CD14-positive monocyte (primary cell): Measurements from ENCODE around the gene KRT85. TPM values are rescaled to one million over a fixed set of nuclear protein-coding genes. Genes with fewer than 3 reads are reported as not detected.

ENCODE experiments used
- DNase-seq, 3 donors: peaks; one replicate each; pipeline ENCODE4 v3.0.0-alpha.2; 2011 to 2022
- H2AFZ ChIP-seq: 2 replicates; pipeline ENCODE4 v1.6.0; 2012; ENCODE audit warnings: mild to moderate bottlenecking, low read depth, low read length, inconsistent platforms; ENCODE audit not compliant: insufficient read depth, poor library complexity, severe bottlenecking
- H3K27ac ChIP-seq, 2 donors: 1 replicate in 1 of 2; 2 replicates in 1 of 2; pipeline ENCODE4 v1.5.1; 2012 to 2013; ENCODE audit warnings: low read length in 2 of 2, control low read depth in 1 of 2, inconsistent platforms in 1 of 2, low read depth in 1 of 2, mild to moderate bottlenecking in 1 of 2
- H3K27me3 ChIP-seq, 2 donors: one replicate each; pipeline versions ENCODE4 v1.6.0 to v1.6.1; 2011 to 2013; ENCODE audit warnings: low read length in 2 of 2; ENCODE audit not compliant: control insufficient read depth in 2 of 2, insufficient read depth in 2 of 2
- H3K36me3 ChIP-seq, 2 donors: replicated peaks in 1 of 2; 1 replicate in 1 of 2; 2 replicates in 1 of 2; pipeline versions ENCODE4 v1.5.1 to v1.6.1; 2012 to 2013; ENCODE audit warnings: low read length in 2 of 2, control low read depth in 1 of 2, inconsistent platforms in 1 of 2, mild to moderate bottlenecking in 1 of 2; ENCODE audit not compliant: insufficient read depth in 2 of 2, control insufficient read depth in 1 of 2
- H3K4me1 ChIP-seq, 2 donors: 1 replicate in 1 of 2; 2 replicates in 1 of 2; pipeline versions ENCODE4 v1.5.1 to v1.6.1; 2012 to 2013; ENCODE audit warnings: low read length in 2 of 2, control low read depth in 1 of 2, inconsistent platforms in 1 of 2, mild to moderate bottlenecking in 1 of 2, moderate library complexity in 1 of 2; ENCODE audit not compliant: insufficient read depth in 2 of 2, control insufficient read depth in 1 of 2
- H3K4me2 ChIP-seq: replicated peaks from 2 replicates; pipeline ENCODE3; 2012; ENCODE audit warnings: low read length, moderate library complexity, mild to moderate bottlenecking; ENCODE audit not compliant: poor library complexity, severe bottlenecking; ENCODE audit errors: extremely low read depth
- H3K4me3 ChIP-seq, 3 experiments: fragments of 200-600 bp in 1 of 3; sonication (generic) in 1 of 3; replicated peaks in 1 of 3; 1 replicate in 2 of 3; 2 replicates in 1 of 3; pipeline ENCODE4 v1.5.1; 2011 to 2013; ENCODE audit warnings: low read length in 3 of 3, mild to moderate bottlenecking in 3 of 3, control low read depth in 2 of 3, low read depth in 2 of 3, inconsistent platforms in 1 of 3, moderate library complexity in 1 of 3
- H3K79me2 ChIP-seq: 2 replicates; pipeline ENCODE4 v1.6.0; 2012; ENCODE audit warnings: mild to moderate bottlenecking, control low read depth, inconsistent platforms, low read length, moderate library complexity; ENCODE audit not compliant: insufficient read depth
- H3K9ac ChIP-seq: 2 replicates; pipeline ENCODE4 v1.6.0; 2017; ENCODE audit warnings: low read length, mild to moderate bottlenecking; ENCODE audit not compliant: insufficient read depth, poor library complexity, severe bottlenecking
- H3K9me3 ChIP-seq, 2 donors: replicated peaks in 1 of 2; 1 replicate in 1 of 2; 2 replicates in 1 of 2; pipeline versions ENCODE4 v1.5.1 to v1.6.1; 2012 to 2013; ENCODE audit warnings: low read length in 2 of 2, control low read depth in 1 of 2; ENCODE audit not compliant: control insufficient read depth in 1 of 2, insufficient read depth in 1 of 2
- H4K20me1 ChIP-seq: 2 replicates; pipeline ENCODE4 v1.6.0; 2012; ENCODE audit warnings: mild to moderate bottlenecking, low read length, control low read depth, moderate library complexity; ENCODE audit not compliant: insufficient read depth
- H3K27ac Mint-ChIP-seq, 7 donors: one replicate each; pipeline ENCODE4 v1.8.0; 2020; ENCODE audit warnings: mild to moderate bottlenecking in 7 of 7, mixed read lengths in 7 of 7, moderate library complexity in 6 of 7, inconsistent platforms in 2 of 7
- H3K27me3 Mint-ChIP-seq, 3 donors: one replicate each; pipeline ENCODE4 v1.8.0; 2021 to 2022; ENCODE audit warnings: low read depth in 3 of 3, mild to moderate bottlenecking in 3 of 3, mixed read lengths in 3 of 3, moderate library complexity in 3 of 3, inconsistent platforms in 1 of 3
- H3K36me3 Mint-ChIP-seq, 2 donors: one replicate each; pipeline ENCODE4 v1.8.0; 2020; ENCODE audit warnings: mixed read lengths in 2 of 2, inconsistent platforms in 1 of 2, mild to moderate bottlenecking in 1 of 2
- H3K4me1 Mint-ChIP-seq: one replicate; pipeline ENCODE4 v1.8.0; 2020; ENCODE audit warnings: mild to moderate bottlenecking, mixed read lengths
- H3K4me3 Mint-ChIP-seq, 2 donors: one replicate each; pipeline ENCODE4 v1.8.0; 2020; ENCODE audit warnings: mild to moderate bottlenecking in 2 of 2, mixed read lengths in 2 of 2, moderate library complexity in 1 of 2
- H3K9me3 Mint-ChIP-seq, 7 donors: one replicate each; pipeline ENCODE4 v1.8.0; 2020 to 2022; ENCODE audit warnings: mixed read lengths in 7 of 7, mild to moderate bottlenecking in 6 of 7, moderate library complexity in 6 of 7, inconsistent platforms in 2 of 7
- WGBS: methylation state at CpG from one replicate; pipeline ENCODE4 v1.1.5; 2013; ENCODE audit warnings: missing lambda C conversion rate; ENCODE audit not compliant: insufficient coverage; 5-methylcytosine and 5-hydroxymethylcytosine counted together
- intact Hi-C, 2 donors: fragments of 100-400 bp; cut with micrococcal nuclease; formaldehyde crosslinking; loops; one replicate each; pipeline versions ENCODE4 v1.15.0 to v1.15.1; 2023
- polyA plus RNA-seq, 3 donors: library from polyadenylated mRNA; depleted of rRNA in 1 of 3; unstranded in 2 of 3; stranded (reverse) in 1 of 3; fragments of 300-500 nt in 2 of 3; fragments of >200 nt in 1 of 3; fragmentation: Illumina TruSeq in 2 of 3; gene quantifications; 1 replicate in 2 of 3; 2 replicates in 1 of 3; pipeline ENCODE4 v1.2.3, GENCODE V29; 2012 to 2021
- TF ChIP-seq, protein P1 (sequence below): fragments of 200-600 bp; IDR thresholded peaks from one replicate; pipeline ENCODE4 v1.8.0; 2022; ENCODE audit warnings: antibody characterized with exemption, mild to moderate bottlenecking

Gene KRT85
- polyA plus RNA-seq, 3 donors, result not detected

- no peaks in the 10 kb centered on the region for H4K20me1 ChIP-seq
- WGBS, result 72% methylated on average over 19 of the region's 20 CpGs
- H2AFZ ChIP-seq, result no peak overlapping the region
- Mint-ChIP-seq H3K4me3 (no peak overlapping the region), H3K27me3 (peaks cover 2 to 12% (median 4%) of the 10 kb centered on the region in 3 donors), H3K9me3 (peaks cover 0 to 2% (median 0%) of the 10 kb centered on the region in 7 donors), H3K4me1 (no peaks in the 10 kb centered on the region), H3K36me3 (no peaks in the 10 kb centered on the region), H3K27ac (no peak overlapping the region)
- no peak overlapping the region for H3K27ac ChIP-seq
- no peaks in the 10 kb centered on the region for H3K27me3 ChIP-seq
- intact Hi-C loops, result no loop called here
- no peaks in the 10 kb centered on the region for H3K9me3 ChIP-seq
- H3K79me2 ChIP-seq, result no peaks in the 10 kb centered on the region
- H3K4me2 ChIP-seq, result no peak overlapping the region
- H3K4me3 ChIP-seq, result no peak overlapping the region
- no peak for DNase-seq
- H3K4me1 ChIP-seq, result no peaks in the 10 kb centered on the region
- TF ChIP-seq, protein P1, sequence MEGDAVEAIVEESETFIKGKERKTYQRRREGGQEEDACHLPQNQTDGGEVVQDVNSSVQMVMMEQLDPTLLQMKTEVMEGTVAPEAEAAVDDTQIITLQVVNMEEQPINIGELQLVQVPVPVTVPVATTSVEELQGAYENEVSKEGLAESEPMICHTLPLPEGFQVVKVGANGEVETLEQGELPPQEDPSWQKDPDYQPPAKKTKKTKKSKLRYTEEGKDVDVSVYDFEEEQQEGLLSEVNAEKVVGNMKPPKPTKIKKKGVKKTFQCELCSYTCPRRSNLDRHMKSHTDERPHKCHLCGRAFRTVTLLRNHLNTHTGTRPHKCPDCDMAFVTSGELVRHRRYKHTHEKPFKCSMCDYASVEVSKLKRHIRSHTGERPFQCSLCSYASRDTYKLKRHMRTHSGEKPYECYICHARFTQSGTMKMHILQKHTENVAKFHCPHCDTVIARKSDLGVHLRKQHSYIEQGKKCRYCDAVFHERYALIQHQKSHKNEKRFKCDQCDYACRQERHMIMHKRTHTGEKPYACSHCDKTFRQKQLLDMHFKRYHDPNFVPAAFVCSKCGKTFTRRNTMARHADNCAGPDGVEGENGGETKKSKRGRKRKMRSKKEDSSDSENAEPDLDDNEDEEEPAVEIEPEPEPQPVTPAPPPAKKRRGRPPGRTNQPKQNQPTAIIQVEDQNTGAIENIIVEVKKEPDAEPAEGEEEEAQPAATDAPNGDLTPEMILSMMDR, result peak; percentile 14
- no peaks in the 10 kb centered on the region for H3K36me3 ChIP-seq
- H3K9ac ChIP-seq, result no peak overlapping the region
Observed at GRCh38 chr12:52395761-52396434, 28.6 kb upstream of the KRT85 start.

DNA sequence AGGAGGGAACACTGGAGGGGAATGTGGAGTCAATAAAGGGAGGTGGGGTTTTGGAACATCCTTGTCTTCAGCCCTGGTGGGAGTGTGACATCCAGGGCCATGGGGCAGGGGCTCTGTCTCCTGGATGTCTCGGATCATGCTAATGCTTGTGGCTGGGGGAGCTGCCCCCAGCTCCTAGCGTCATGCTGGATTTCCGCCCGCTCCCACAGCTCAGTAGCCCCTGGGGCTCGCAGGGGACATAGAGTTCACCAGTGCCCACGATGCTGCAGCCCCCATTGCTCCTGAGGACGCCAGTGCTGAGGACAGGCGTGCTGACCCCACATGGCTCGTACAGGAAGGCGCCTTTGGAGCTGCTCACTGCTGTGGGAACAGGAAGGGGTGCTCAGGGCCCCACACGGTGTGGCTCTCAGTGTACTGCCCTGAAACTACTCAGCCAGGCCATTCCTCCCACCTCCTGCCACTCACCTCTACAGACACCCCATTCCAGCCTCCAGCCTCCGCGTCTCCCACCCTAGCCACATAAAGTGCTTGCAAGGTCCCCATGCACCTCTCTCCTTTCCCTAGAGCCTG, 27.6 kb upstream of the KRT85 start:
- Histone ChIP-seq H2AFZ (no peak overlapping the region), H3K9me3 (no peaks in the 10 kb centered on the region), H3K4me3 (no peak overlapping the region), H3K36me3 (no peaks in the 10 kb centered on the region), H3K4me1 (no peaks in the 10 kb centered on the region), H3K9ac (no peak overlapping the region), H4K20me1 (no peaks in the 10 kb centered on the region), H3K27me3 (no peaks in the 10 kb centered on the region), H3K79me2 (no peaks in the 10 kb centered on the region), H3K4me2 (no peak overlapping the region), H3K27ac (no peak overlapping the region)
- Mint-ChIP-seq H3K4me3 (no peak overlapping the region), H3K4me1 (no peaks in the 10 kb centered on the region), H3K36me3 (no peaks in the 10 kb centered on the region), H3K27ac (peak overlapping the region in 1 of 7 donors; percentile 10), H3K27me3 (peaks cover 2 to 12% (median 4%) of the 10 kb centered on the region in 3 donors), H3K9me3 (peaks cover 0 to 2% (median 0%) of the 10 kb centered on the region in 7 donors)
- DNase-seq, result no peak
- TF ChIP-seq, protein P1, result no peak
- WGBS, result 82% methylated on average over 13 of the region's 13 CpGs
- intact Hi-C loops, result no loop called here
